HCT116 (cell line): ENCODE measurements around the gene CCDC112.

Source experiments
- CBX3 ChIP-seq: IDR thresholded peaks from 2 replicates; pipeline ENCODE4 v1.6.1; 2012; ENCODE audit warnings: low read depth
- CEBPB ChIP-seq: IDR thresholded peaks from 2 replicates; pipeline ENCODE4 v1.6.1; 2012; ENCODE audit warnings: low read depth
- EZH2 ChIP-seq: fragments of 200-600 bp; sonication (generic); IDR thresholded peaks from 2 replicates; pipeline ENCODE4 v1.6.1; 2017; ENCODE audit warnings: antibody characterized with exemption, mixed run types
- EZH2phosphoT487 ChIP-seq: fragments of 200-600 bp; IDR thresholded peaks from 2 replicates; pipeline ENCODE4 v1.6.1; 2018; ENCODE audit warnings: antibody characterized with exemption, borderline replicate concordance
- JUND ChIP-seq: IDR thresholded peaks from 2 replicates; pipeline ENCODE4 v1.6.1; 2012
- POLR2A ChIP-seq: IDR thresholded peaks from 2 replicates; pipeline ENCODE4 v1.7.0; 2011; ENCODE audit warnings: borderline replicate concordance; ENCODE audit not compliant: insufficient read depth, insufficient read length; ENCODE audit errors: extremely low read depth
- POLR2AphosphoS5 ChIP-seq: IDR thresholded peaks from 2 replicates; pipeline ENCODE4 v1.6.1; 2011; ENCODE audit warnings: mild to moderate bottlenecking, low read depth, low read length, moderate library complexity
- ZFX ChIP-seq: fragments of 450-650 bp; IDR thresholded peaks from 2 replicates; pipeline ENCODE4 v1.6.1; 2017
- ZNF274 ChIP-seq: fragments of 200-500 bp; sonication (Bioruptor generic); IDR thresholded peaks from 2 replicates; pipeline ENCODE4 v1.6.1; 2014; ENCODE audit warnings: mild to moderate bottlenecking, low read depth, low read length, inconsistent platforms
- TF ChIP-seq, protein P1 (sequence below), 3 experiments: fragments of 200-600 bp in 1 of 3; sonication (generic) in 1 of 3; IDR thresholded peaks in 2 of 3; conservative IDR thresholded peaks in 1 of 3; 2 replicates each; pipeline ENCODE4 v1.5.1; 2012 to 2017; ENCODE audit warnings: low read depth in 2 of 3, low read length in 2 of 3, antibody characterized with exemption in 1 of 3, borderline replicate concordance in 1 of 3, control low read depth in 1 of 3, mild to moderate bottlenecking in 1 of 3, mixed read lengths in 1 of 3, mixed run types in 1 of 3, moderate library complexity in 1 of 3; ENCODE audit not compliant: insufficient read depth in 1 of 3
- TF ChIP-seq, protein P2 (sequence below): IDR thresholded peaks from 2 replicates; pipeline ENCODE4 v1.6.1; 2012
- TF ChIP-seq, protein P3 (sequence below): IDR thresholded peaks from 2 replicates; pipeline ENCODE4 v1.6.1; 2012; ENCODE audit warnings: low read depth
- TF ChIP-seq, protein P4 (sequence below): IDR thresholded peaks from 2 replicates; pipeline ENCODE4 v1.6.1; 2012

DNA sequence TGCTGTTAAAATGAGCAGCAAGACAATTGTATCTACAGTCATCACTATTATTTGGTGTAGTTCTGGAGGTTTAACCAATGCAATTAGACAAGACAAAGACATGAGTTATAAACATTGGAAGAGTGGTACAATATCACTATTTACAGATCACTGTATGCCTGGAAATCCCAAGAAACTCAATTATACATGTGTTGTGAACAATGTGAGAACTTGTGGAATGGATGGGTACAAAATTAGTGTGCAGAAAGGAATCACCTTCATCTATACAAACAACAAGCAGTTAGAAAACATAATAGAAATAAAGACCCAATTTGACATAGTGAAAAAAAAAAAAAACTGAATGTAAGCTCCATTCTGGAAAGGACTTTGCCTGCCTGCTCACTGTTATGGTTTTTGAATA lies 12.4 kb upstream of the CCDC112 start:
- TF ChIP-seq ZFX (no peak), EZH2 (no peak), POLR2AphosphoS5 (no peak), EZH2phosphoT487 (no peak), CEBPB (no peak), CBX3 (no peak), ZNF274 (no peak), JUND (no peak), POLR2A (no peak)
- TF ChIP-seq, protein P1, sequence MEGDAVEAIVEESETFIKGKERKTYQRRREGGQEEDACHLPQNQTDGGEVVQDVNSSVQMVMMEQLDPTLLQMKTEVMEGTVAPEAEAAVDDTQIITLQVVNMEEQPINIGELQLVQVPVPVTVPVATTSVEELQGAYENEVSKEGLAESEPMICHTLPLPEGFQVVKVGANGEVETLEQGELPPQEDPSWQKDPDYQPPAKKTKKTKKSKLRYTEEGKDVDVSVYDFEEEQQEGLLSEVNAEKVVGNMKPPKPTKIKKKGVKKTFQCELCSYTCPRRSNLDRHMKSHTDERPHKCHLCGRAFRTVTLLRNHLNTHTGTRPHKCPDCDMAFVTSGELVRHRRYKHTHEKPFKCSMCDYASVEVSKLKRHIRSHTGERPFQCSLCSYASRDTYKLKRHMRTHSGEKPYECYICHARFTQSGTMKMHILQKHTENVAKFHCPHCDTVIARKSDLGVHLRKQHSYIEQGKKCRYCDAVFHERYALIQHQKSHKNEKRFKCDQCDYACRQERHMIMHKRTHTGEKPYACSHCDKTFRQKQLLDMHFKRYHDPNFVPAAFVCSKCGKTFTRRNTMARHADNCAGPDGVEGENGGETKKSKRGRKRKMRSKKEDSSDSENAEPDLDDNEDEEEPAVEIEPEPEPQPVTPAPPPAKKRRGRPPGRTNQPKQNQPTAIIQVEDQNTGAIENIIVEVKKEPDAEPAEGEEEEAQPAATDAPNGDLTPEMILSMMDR (IDR thresholded peaks at IDR 0.05 in 2 of 3, conservative IDR thresholded peaks at IDR 0.05 in 1 of 3; ENCODE audit: borderline replicate concordance in 1 of 3, insufficient read depth in 1 of 3, low read depth in 2 of 3, low read length in 2 of 3) = no peak
- TF ChIP-seq, protein P2, sequence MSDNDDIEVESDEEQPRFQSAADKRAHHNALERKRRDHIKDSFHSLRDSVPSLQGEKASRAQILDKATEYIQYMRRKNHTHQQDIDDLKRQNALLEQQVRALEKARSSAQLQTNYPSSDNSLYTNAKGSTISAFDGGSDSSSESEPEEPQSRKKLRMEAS = no peak
- TF ChIP-seq, protein P3, sequence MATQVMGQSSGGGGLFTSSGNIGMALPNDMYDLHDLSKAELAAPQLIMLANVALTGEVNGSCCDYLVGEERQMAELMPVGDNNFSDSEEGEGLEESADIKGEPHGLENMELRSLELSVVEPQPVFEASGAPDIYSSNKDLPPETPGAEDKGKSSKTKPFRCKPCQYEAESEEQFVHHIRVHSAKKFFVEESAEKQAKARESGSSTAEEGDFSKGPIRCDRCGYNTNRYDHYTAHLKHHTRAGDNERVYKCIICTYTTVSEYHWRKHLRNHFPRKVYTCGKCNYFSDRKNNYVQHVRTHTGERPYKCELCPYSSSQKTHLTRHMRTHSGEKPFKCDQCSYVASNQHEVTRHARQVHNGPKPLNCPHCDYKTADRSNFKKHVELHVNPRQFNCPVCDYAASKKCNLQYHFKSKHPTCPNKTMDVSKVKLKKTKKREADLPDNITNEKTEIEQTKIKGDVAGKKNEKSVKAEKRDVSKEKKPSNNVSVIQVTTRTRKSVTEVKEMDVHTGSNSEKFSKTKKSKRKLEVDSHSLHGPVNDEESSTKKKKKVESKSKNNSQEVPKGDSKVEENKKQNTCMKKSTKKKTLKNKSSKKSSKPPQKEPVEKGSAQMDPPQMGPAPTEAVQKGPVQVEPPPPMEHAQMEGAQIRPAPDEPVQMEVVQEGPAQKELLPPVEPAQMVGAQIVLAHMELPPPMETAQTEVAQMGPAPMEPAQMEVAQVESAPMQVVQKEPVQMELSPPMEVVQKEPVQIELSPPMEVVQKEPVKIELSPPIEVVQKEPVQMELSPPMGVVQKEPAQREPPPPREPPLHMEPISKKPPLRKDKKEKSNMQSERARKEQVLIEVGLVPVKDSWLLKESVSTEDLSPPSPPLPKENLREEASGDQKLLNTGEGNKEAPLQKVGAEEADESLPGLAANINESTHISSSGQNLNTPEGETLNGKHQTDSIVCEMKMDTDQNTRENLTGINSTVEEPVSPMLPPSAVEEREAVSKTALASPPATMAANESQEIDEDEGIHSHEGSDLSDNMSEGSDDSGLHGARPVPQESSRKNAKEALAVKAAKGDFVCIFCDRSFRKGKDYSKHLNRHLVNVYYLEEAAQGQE = no peak
- TF ChIP-seq, protein P4, sequence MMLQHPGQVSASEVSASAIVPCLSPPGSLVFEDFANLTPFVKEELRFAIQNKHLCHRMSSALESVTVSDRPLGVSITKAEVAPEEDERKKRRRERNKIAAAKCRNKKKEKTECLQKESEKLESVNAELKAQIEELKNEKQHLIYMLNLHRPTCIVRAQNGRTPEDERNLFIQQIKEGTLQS = no peak
